ENCODE measurements around the gene UBE2C. TPM values are rescaled to one million over a fixed set of nuclear protein-coding genes. Genes with fewer than 3 reads are reported as not detected.

Gene UBE2C
- polyA plus RNA-seq, 3 donors, result 0.15 to 0.58 TPM; not detected in 1

GRCh38 chr20:45851501-45851900, 39.1 kb downstream of the UBE2C start:
- no peak for TF ChIP-seq CTCF (IDR thresholded peaks at IDR 0.05)
- intact Hi-C loops (cut with micrococcal nuclease), result no loop called here
- peaks cover 0 to 2% (median 1%) of the 10 kb centered on the region in 3 donors for H3K27me3 Mint-ChIP-seq (ENCODE audit: low read depth in 3 of 3)
- no peak for DNase-seq
- Histone ChIP-seq H3K4me3 (replicated peaks in 1 of 3; ENCODE audit: low read depth in 2 of 3, low read length in 3 of 3) (no peak overlapping the region), H3K4me1 (ENCODE audit: control insufficient read depth in 1 of 2, insufficient read depth in 2 of 2, low read length in 2 of 2) (peaks cover 8 to 9% of the 10 kb centered on the region in 2 donors), H3K27ac (ENCODE audit: low read depth in 1 of 2, low read length in 2 of 2) (no peak overlapping the region), H3K9ac (ENCODE audit: insufficient read depth, low read length, poor library complexity, severe bottlenecking) (no peak overlapping the region), H3K4me2 (replicated peaks; ENCODE audit: extremely low read depth, low read length, poor library complexity, severe bottlenecking) (no peak overlapping the region), H3K27me3 (ENCODE audit: control insufficient read depth in 2 of 2, insufficient read depth in 2 of 2, low read length in 2 of 2) (no peaks in the 10 kb centered on the region), H2AFZ (ENCODE audit: insufficient read depth, low read depth, low read length, poor library complexity, severe bottlenecking) (no peak overlapping the region), H3K9me3 (replicated peaks in 1 of 2; ENCODE audit: control insufficient read depth in 1 of 2, insufficient read depth in 1 of 2, low read length in 2 of 2) (no peaks in the 10 kb centered on the region), H3K36me3 (replicated peaks in 1 of 2; ENCODE audit: control insufficient read depth in 1 of 2, insufficient read depth in 2 of 2, low read length in 2 of 2) (peaks cover 55 to 77% of the 10 kb centered on the region in 2 donors), H4K20me1 (ENCODE audit: insufficient read depth, low read length) (peaks cover 25% of the 10 kb centered on the region), H3K79me2 (ENCODE audit: insufficient read depth, low read length) (peaks cover 39% of the 10 kb centered on the region)
- peaks cover 51 to 83% of the 10 kb centered on the region in 2 donors for H3K36me3 Mint-ChIP-seq
- H3K9me3 Mint-ChIP-seq, result no peaks in the 10 kb centered on the region
- no peak overlapping the region for H3K4me3 Mint-ChIP-seq
- peaks cover 15% of the 10 kb centered on the region for H3K4me1 Mint-ChIP-seq
- H3K27ac Mint-ChIP-seq, result peak overlapping the region in 2 of 7 donors; percentile 10 to 65

- Histone ChIP-seq H3K4me1 (ENCODE audit: control insufficient read depth in 1 of 2, insufficient read depth in 2 of 2, low read length in 2 of 2) (peaks cover 13 to 15% of the 10 kb centered on the region in 2 donors), H3K27me3 (ENCODE audit: control insufficient read depth in 2 of 2, insufficient read depth in 2 of 2, low read length in 2 of 2) (no peaks in the 10 kb centered on the region), H3K9me3 (replicated peaks in 1 of 2; ENCODE audit: control insufficient read depth in 1 of 2, insufficient read depth in 1 of 2, low read length in 2 of 2) (no peaks in the 10 kb centered on the region), H3K79me2 (ENCODE audit: insufficient read depth, low read length) (peaks cover 47% of the 10 kb centered on the region), H3K9ac (ENCODE audit: insufficient read depth, low read length, poor library complexity, severe bottlenecking) (no peak overlapping the region), H4K20me1 (ENCODE audit: insufficient read depth, low read length) (peaks cover 19% of the 10 kb centered on the region), H3K36me3 (replicated peaks in 1 of 2; ENCODE audit: control insufficient read depth in 1 of 2, insufficient read depth in 2 of 2, low read length in 2 of 2) (peaks cover 49 to 70% of the 10 kb centered on the region in 2 donors), H3K4me3 (replicated peaks in 1 of 3; ENCODE audit: low read depth in 2 of 3, low read length in 3 of 3) (no peak overlapping the region), H3K4me2 (replicated peaks; ENCODE audit: extremely low read depth, low read length, poor library complexity, severe bottlenecking) (no peak overlapping the region), H2AFZ (ENCODE audit: insufficient read depth, low read depth, low read length, poor library complexity, severe bottlenecking) (no peak overlapping the region), H3K27ac (ENCODE audit: low read depth in 1 of 2, low read length in 2 of 2) (no peak overlapping the region)
- Mint-ChIP-seq H3K27ac (no peak overlapping the region), H3K4me3 (no peak overlapping the region), H3K36me3 (peaks cover 50 to 76% of the 10 kb centered on the region in 2 donors), H3K9me3 (no peaks in the 10 kb centered on the region), H3K4me1 (peaks cover 18% of the 10 kb centered on the region), H3K27me3 (ENCODE audit: low read depth in 3 of 3) (peaks cover 0 to 2% (median 1%) of the 10 kb centered on the region in 3 donors)
- WGBS (ENCODE audit: insufficient coverage), result no CpG with 5 or more reads among the region's 6 CpGs
- no peak for DNase-seq
- intact Hi-C loops (cut with micrococcal nuclease), result no loop called here
- TF ChIP-seq CTCF (IDR thresholded peaks at IDR 0.05), result no peak
Measured at GRCh38 chr20:45852326-45852725, 39.9 kb downstream of the UBE2C start.
